Dendritic cell treated with granulocyte-macrophage colony-stimulating factor and Interleukin-4, amounts not matched to agents 40 ng/mL and 50 ng/mL, for 4 days (primary cell): ENCODE measurements around the gene TMED3.
"Not testable (repeated sequence)": the region's sequence is repeated elsewhere in the genome, so short reads cannot be mapped to it uniquely, and the experiment has no call there.

Experiments used
- H3K27ac Mint-ChIP-seq: one replicate; pipeline ENCODE4 v1.8.0; 2022; ENCODE audit warnings: mild to moderate bottlenecking, mixed read lengths
- H3K27me3 Mint-ChIP-seq: one replicate; pipeline ENCODE4 v1.8.0; 2022; ENCODE audit warnings: mild to moderate bottlenecking, mixed read lengths
- H3K36me3 Mint-ChIP-seq: one replicate; pipeline ENCODE4 v1.8.0; 2022; ENCODE audit warnings: low read depth, mixed read lengths
- H3K4me1 Mint-ChIP-seq: one replicate; pipeline ENCODE4 v1.8.0; 2022; ENCODE audit warnings: low read depth, mixed read lengths
- H3K4me3 Mint-ChIP-seq: one replicate; pipeline ENCODE4 v1.8.0; 2022; ENCODE audit warnings: mild to moderate bottlenecking, moderate library complexity, mixed read lengths
- H3K9me3 Mint-ChIP-seq: one replicate; pipeline ENCODE4 v1.8.0; 2022; ENCODE audit warnings: mixed read lengths
- intact Hi-C: fragments of 100-400 bp; cut with micrococcal nuclease; formaldehyde crosslinking; loops from one replicate; pipeline ENCODE4 v1.15.0; 2022

The TMED3 gene

DNA sequence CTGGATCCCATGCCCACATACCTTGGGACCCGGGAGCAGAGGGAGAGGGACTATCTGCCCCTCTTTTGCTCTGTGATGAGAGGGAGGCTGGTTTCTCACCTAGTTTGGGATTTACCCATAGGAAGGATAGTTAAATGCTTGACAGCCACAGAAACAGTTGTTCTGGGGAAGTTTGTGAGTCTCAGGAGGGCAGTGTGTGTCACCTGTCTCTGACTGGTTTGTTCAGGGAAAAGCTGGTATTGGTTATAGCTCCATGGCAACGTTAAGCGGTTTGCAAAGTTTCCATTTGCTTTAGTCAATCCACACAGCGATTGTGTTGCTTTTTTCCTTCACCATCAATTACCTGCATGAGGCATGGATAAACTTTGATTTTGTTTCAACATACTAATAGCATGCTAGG, 3.7 kb upstream of the TMED3 start:
- intact Hi-C loops, result no loop called here
- no peak overlapping the region for H3K4me3 Mint-ChIP-seq
- peaks cover 9% of the 10 kb centered on the region for H3K36me3 Mint-ChIP-seq
- peaks cover 22% of the 10 kb centered on the region for H3K27me3 Mint-ChIP-seq
- H3K9me3 Mint-ChIP-seq, result no peaks in the 10 kb centered on the region
- H3K27ac Mint-ChIP-seq, result no peak overlapping the region
- peaks cover 14% of the 10 kb centered on the region for H3K4me1 Mint-ChIP-seq

DNA sequence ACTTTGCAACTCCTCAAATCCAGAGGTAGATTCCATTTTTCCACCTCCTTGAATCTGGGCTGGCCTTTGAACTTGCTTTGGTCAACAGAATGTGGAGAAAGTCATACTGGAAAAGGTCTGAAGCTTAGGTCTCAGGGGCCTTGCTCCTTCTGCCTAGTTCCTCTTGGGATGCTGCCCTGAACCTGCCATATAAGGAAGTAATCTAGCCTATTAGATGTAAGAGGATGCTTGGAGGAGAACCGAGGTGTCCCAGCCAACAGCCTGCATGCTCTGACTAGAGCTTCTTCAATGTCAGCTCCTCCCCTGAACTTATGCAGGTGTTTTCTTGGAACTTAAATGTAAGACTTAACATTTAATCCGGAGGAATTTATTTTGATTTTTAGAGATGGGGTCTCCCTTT, 2.0 kb upstream of the TMED3 start:
- Mint-ChIP-seq H3K27me3 (peaks cover 16% of the 10 kb centered on the region), H3K27ac (no peak overlapping the region), H3K9me3 (no peaks in the 10 kb centered on the region), H3K4me3 (no peak overlapping the region), H3K4me1 (peaks cover 21% of the 10 kb centered on the region), H3K36me3 (peaks cover 18% of the 10 kb centered on the region)
- intact Hi-C loops, result no loop called here

DNA sequence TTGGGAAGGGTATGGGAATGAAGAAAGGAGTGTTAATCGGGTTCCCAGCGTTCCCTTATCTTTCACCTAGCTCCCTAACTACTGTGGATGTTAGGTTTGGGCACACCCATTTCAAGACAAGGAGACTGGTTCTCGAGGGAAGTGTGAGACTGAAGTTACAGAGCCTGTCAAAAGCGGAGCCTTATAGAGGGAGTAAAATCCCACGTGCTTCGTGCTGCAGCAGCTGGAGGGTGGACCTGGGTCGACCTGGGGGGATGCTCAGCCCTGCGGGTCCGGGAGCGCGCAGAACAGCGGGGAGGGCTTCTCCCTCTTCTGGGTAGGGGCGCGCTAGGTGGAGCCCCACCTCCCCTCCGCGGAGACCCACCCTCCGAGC, 314 bp upstream of the TMED3 start:
- no peaks in the 10 kb centered on the region for H3K9me3 Mint-ChIP-seq
- H3K27ac Mint-ChIP-seq, result peak overlapping the region; percentile 66
- H3K4me1 Mint-ChIP-seq, result peaks cover 21% of the 10 kb centered on the region
- H3K4me3 Mint-ChIP-seq, result peak overlapping the region; percentile 89
- H3K27me3 Mint-ChIP-seq, result peaks cover 7% of the 10 kb centered on the region
- intact Hi-C loops, result no loop called here
- H3K36me3 Mint-ChIP-seq, result peaks cover 36% of the 10 kb centered on the region

DNA sequence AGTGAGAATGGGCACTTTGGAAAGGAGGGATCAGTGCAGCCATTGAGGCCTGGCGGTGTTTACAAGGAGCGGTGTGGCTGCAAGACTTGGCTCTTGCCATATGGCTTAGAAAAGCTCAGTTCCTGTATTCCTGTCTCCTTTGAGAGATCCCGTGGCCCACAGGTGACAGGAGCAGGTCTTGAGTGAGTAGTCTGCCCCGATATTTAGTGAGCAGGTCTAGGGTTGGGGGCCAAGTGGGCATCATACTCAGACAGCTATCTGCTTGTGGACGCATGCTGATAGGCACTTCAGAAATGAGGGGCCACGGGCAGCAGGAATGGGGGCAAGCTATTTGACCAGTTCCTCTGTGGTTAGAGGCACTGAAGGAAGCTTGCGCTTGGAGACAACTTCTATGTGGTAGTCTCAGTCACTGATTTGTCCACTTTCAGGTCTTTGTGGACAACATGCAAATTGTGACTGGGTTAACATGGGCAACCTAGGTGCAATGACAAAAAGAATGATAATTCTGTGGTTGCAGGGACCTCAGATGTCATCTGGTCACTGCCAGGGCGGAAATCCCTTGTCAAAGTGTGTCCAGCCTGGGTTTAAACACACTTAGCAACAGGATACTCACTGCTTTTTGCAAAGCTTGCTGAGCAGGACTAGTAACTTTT, 1.1 kb downstream of the TMED3 start:
- H3K27me3 Mint-ChIP-seq, result peaks cover 3% of the 10 kb centered on the region
- H3K9me3 Mint-ChIP-seq, result no peaks in the 10 kb centered on the region
- H3K36me3 Mint-ChIP-seq, result peaks cover 50% of the 10 kb centered on the region
- intact Hi-C loops, result no loop called here
- peak overlapping the region; percentile 66 for H3K27ac Mint-ChIP-seq
- H3K4me1 Mint-ChIP-seq, result peaks cover 29% of the 10 kb centered on the region
- H3K4me3 Mint-ChIP-seq, result peak overlapping the region; percentile 89

DNA sequence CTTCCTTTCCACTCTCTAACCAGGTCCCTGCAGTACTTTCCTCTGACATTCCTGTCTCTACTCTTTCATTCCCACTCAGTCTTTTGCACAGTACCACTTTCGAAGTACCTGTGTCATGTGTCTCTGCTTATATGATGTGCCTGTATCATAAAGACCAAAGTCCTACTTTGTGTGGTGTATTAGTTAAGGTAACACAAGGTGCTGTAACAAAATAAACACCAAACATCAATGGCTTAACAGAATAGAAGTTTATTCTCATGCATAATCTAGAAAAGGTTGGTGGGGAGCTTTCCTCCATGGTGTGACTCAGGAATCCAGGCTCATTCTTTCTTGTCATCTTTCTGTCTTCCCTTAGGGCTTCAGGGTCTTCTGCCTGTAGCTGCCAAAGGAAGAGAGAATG, 3.3 kb downstream of the TMED3 start:
- H3K36me3 Mint-ChIP-seq, result peaks cover 71% of the 10 kb centered on the region
- no peaks in the 10 kb centered on the region for H3K9me3 Mint-ChIP-seq
- peaks cover 3% of the 10 kb centered on the region for H3K27me3 Mint-ChIP-seq
- intact Hi-C loops, result no loop called here
- H3K4me3 Mint-ChIP-seq, result no peak overlapping the region
- peaks cover 31% of the 10 kb centered on the region for H3K4me1 Mint-ChIP-seq
- H3K27ac Mint-ChIP-seq, result no peak overlapping the region

DNA sequence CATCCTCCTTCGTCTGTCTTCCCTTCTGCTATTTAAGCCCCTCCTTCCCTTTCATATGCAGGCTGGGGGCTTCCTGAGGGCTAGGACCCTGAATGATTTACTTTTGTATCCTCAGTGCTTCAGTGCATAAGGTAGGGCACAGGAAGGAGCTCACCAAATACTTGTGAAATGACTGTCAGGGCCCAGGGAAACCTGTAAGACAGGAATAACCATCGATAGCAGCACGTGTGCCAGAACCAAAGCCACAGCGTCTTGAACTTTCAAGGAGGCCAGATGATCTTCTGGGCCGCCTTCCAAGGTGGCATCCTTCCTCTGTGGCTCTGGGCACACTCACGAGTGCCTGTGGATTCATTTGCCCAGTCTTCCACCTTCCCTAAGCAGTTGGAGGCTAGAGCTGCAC, 3.9 kb downstream of the TMED3 start:
- Mint-ChIP-seq H3K9me3 (no peaks in the 10 kb centered on the region), H3K4me1 (peaks cover 31% of the 10 kb centered on the region), H3K27me3 (peaks cover 3% of the 10 kb centered on the region), H3K36me3 (peaks cover 78% of the 10 kb centered on the region), H3K27ac (no peak overlapping the region), H3K4me3 (no peak overlapping the region)
- intact Hi-C loops, result no loop called here

DNA sequence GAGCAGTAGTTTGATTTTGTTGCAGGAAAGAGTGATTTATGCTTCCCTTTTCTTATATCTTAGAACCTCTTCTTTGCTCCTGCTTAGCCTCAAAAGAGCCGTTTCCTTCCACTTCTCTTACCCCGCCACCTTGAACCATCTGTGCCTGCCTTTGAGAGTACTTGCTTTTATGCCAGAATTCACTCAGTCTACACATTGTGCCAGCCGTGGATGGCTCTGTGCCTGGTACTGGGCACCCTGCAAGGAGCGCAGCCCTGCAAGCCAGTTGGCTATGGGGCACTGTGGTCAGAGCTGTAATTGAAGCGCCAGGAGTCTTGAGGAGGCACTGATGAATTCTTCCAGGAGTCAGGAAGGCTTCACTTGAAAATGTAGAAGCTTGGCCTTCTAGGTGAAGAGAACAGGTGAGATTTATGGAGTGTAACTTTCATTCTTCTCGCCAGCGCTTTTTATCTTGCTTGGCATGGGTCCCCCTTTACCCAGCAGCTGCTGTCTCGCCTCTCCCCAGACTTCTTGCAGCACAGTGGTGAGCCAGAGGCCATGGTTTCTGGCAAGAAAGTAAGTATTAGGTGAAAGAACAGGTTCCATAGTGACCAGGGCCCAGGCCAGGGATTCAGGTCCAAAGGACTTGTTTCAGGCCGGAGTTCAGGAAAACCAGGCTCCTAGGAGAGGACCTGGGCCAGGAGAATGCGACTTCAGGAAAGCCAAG, 4.9 kb downstream of the TMED3 start:
- Mint-ChIP-seq H3K9me3 (no peaks in the 10 kb centered on the region), H3K4me1 (peaks cover 26% of the 10 kb centered on the region), H3K27me3 (no peaks in the 10 kb centered on the region), H3K4me3 (no peak overlapping the region), H3K27ac (no peak overlapping the region), H3K36me3 (peaks cover 83% of the 10 kb centered on the region)
- intact Hi-C loops, result no loop called here

DNA sequence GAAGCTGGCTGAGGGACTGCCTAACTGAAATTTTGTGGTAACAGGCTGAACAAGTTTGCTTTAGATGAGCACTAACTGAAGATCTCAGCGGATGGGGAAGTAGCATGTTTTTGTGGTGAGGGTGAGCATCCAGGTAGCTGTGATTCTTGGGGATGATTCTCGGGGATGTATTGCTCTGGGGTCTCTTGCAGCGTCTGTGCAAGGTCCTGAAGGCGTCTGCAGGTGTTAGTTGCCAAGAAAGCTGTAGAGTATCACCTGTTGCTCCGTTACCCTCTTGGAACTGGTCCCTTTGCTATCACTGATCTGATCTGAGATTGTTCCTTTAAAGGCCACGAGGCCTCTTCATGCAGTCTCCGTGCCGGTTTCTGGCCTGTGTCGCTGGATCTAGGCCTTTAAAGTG, 6.0 kb downstream of the TMED3 start:
- Mint-ChIP-seq H3K4me3 (no peak overlapping the region), H3K9me3 (no peaks in the 10 kb centered on the region), H3K27me3 (no peaks in the 10 kb centered on the region), H3K27ac (no peak overlapping the region), H3K36me3 (peaks cover 86% of the 10 kb centered on the region), H3K4me1 (peaks cover 20% of the 10 kb centered on the region)
- intact Hi-C loops, result no loop called here

DNA sequence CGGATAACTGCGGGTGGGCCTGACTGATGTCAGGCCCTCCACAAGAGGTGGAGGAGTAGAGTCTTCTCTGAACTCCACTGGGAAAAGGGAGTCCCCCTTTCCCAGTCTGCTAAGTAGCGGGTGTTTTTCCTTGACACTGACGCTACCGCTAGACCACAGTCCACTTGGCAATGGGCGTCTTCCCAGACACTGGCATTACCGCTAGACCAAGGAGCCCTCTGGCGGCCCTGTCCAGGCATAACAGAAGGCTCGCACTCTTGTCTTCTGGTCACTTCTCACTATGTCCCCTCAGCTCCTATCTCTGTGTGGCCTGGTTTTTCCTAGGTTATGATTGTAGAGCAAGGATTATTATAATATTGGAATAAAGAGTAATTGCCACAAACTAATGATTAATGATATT, 9.1 kb downstream of the TMED3 start:
- H3K9me3 Mint-ChIP-seq, H3K27ac Mint-ChIP-seq, H3K27me3 Mint-ChIP-seq, H3K4me3 Mint-ChIP-seq, intact Hi-C loops: not testable (repeated sequence)
- H3K4me1 Mint-ChIP-seq, result peaks cover 23% of the 10 kb centered on the region
- peaks cover 90% of the 10 kb centered on the region for H3K36me3 Mint-ChIP-seq

DNA sequence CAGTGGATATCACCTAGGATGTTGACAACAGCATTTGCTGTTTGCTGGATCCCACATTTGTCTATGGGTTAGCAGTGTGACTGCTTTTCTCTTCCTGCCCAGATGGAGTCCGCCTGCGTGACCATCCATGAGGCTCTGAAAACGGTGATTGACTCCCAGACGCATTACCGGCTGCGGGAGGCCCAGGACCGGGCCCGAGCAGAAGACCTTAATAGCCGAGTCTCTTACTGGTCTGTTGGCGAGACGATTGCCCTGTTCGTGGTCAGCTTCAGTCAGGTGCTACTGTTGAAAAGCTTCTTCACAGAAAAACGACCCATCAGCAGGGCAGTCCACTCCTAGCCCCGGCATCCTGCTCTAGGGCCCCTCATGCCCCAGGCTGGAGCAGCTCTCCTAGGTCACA, 11.0 kb downstream of the TMED3 start:
- intact Hi-C loops, result no loop called here
- Mint-ChIP-seq H3K27me3 (no peaks in the 10 kb centered on the region), H3K27ac (no peak overlapping the region), H3K4me3 (no peak overlapping the region), H3K36me3 (peaks cover 86% of the 10 kb centered on the region), H3K9me3 (no peaks in the 10 kb centered on the region), H3K4me1 (peaks cover 16% of the 10 kb centered on the region)

DNA sequence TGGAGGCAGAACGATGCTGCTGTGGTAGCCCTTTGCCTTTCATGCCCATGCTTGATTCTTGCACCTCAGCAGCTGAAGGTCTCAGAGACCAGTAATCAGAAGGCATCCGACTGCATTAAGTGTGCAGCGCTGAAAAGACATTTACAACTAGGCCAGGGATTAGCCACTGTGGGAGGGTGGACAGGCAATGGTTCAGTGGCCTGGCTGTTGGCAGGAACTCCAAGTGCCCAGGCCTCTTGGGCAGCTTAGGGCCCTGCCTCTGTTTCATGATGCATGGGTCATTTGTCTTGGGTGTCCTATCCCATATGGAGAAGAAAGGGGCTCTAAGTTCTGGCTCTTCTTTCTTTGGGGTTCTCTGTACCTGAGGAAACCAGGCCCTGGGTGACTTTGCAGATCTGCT, 11.4 kb downstream of the TMED3 start:
- Mint-ChIP-seq H3K27ac (no peak overlapping the region), H3K27me3 (no peaks in the 10 kb centered on the region), H3K9me3 (no peaks in the 10 kb centered on the region), H3K4me1 (peaks cover 13% of the 10 kb centered on the region), H3K36me3 (peaks cover 86% of the 10 kb centered on the region), H3K4me3 (no peak overlapping the region)
- intact Hi-C loops, result no loop called here

DNA sequence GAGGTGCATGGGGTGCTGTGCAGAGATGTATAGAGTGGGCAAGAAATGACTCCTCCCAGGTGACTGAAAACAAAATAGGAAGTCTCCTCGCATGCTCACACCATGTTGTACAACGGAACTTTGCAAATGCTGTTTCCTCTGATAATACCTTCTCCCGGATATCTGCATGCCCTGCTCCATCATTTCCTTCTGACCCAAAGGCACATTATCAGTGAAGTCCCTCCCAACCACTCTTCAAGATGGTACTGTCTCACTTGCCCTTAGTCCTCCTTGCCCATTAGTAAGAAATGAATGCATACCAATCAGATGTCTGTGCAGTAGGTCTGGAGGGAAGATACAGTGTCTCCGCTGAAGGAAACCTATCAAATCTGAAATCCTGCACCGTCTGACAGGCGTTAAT, 12.0 kb downstream of the TMED3 start:
- H3K9me3 Mint-ChIP-seq, result no peaks in the 10 kb centered on the region
- intact Hi-C loops, result no loop called here
- H3K27ac Mint-ChIP-seq, result no peak overlapping the region
- H3K27me3 Mint-ChIP-seq, result no peaks in the 10 kb centered on the region
- peaks cover 13% of the 10 kb centered on the region for H3K4me1 Mint-ChIP-seq
- H3K36me3 Mint-ChIP-seq, result peaks cover 82% of the 10 kb centered on the region
- no peak overlapping the region for H3K4me3 Mint-ChIP-seq

DNA sequence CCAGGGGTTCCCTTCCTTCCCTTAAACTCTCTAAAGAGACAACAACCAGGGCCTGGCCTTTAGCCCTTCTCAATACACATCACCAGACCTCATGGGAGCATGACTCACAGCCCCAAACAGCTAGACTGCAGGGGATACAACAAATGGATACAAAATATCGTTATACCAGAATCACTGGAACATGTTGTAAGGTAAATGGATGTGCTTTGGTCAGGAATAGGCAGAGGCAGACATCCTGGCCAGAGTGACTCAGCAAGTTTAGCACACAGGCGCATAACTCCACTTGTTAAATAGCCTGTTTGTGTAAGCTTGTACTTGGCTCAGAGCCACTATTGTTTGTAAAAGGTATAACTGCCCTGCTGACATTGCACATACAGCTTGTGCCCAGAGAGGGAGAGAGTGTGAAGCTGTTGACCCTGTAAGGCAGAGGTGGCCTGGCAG, 18.3 kb downstream of the TMED3 start:
- intact Hi-C loops, result no loop called here
- peaks cover 33% of the 10 kb centered on the region for H3K36me3 Mint-ChIP-seq
- H3K27me3 Mint-ChIP-seq, result no peaks in the 10 kb centered on the region
- H3K9me3 Mint-ChIP-seq, result no peaks in the 10 kb centered on the region
- peaks cover 4% of the 10 kb centered on the region for H3K4me1 Mint-ChIP-seq
- no peak overlapping the region for H3K27ac Mint-ChIP-seq
- no peak overlapping the region for H3K4me3 Mint-ChIP-seq

DNA sequence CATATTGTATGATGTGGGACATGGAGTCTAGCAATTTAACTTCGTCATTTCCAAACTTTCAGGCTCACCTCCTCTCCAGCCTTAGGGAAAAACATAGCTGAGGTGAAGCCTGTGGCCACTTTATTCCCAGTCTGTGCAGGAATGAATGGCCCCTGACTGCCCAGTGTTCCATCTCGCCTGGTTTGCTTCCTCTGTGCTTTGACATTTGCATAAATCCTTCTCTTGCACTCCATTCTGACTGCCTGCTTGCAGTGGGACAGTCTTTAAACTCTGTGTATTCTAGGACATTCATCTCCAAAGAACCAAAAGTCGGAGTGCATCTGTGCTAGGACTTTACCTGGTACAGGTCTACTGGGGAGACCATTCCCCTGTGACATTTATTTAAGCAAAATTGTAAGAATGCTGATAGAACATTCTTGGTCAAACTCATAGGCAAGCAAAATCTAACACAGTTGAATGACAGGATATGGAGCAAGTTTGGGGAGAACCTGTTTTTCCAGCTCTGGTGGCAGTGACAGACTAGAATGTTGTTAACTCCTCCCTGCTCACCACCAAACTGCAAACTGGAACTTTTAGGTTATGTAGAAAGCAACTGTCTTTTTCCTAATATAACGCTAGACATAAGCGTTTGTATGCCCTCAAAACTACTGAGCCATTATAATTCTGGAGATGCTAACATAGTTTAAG, 22.1 kb downstream of the TMED3 start:
- H3K27ac Mint-ChIP-seq, result no peak overlapping the region
- H3K4me3 Mint-ChIP-seq, result no peak overlapping the region
- H3K36me3 Mint-ChIP-seq, result peaks cover 5% of the 10 kb centered on the region
- no peaks in the 10 kb centered on the region for H3K9me3 Mint-ChIP-seq
- H3K27me3 Mint-ChIP-seq, result no peaks in the 10 kb centered on the region
- intact Hi-C loops, result no loop called here
- peaks cover 4% of the 10 kb centered on the region for H3K4me1 Mint-ChIP-seq
